GM19467 (cell line): ENCODE measurements around the gene CALD1.
A peak's percentile ranks its signal among the peaks of the same experiment; 100 is the strongest.

Experiments
- ATAC-seq: cut with Tn5 transposase; IDR thresholded peaks from one replicate; pipeline ENCODE4 v1.9.1; 2021; ENCODE audit warnings: mild to moderate bottlenecking, moderate library complexity; ENCODE audit not compliant: unreplicated experiment

CALD1 gene

GRCh38 chr7:134778941-134779740 lies at the start of gene CALD1:
TSS of gene CALD1 (plus strand) at chr7:134779634. CDS start at chr7:134867734, 88,100 bp downstream.
- no peak for ATAC-seq

GRCh38 chr7:134729895-134730294 lies 49.5 kb upstream of the CALD1 start:
- no peak for ATAC-seq

- ATAC-seq: no peak
Observed at GRCh38 chr7:134730411-134730829, 49.0 kb upstream of the CALD1 start.

- ATAC-seq: no peak
Observed at GRCh38 chr7:134731616-134732015, 47.8 kb upstream of the CALD1 start.

GRCh38 chr7:134732728-134733127 lies 46.7 kb upstream of the CALD1 start:
- ATAC-seq: no peak

- no peak for ATAC-seq
Observed at GRCh38 chr7:134736381-134736780, 43.1 kb upstream of the CALD1 start.

GRCh38 chr7:134737566-134738345 lies 41.7 kb upstream of the CALD1 start:
- no peak for ATAC-seq

GRCh38 chr7:134739362-134739761 lies 40.1 kb upstream of the CALD1 start:
- no peak for ATAC-seq

- no peak for ATAC-seq
Observed at GRCh38 chr7:134740376-134740775, 39.1 kb upstream of the CALD1 start.

GRCh38 chr7:134741907-134742635 lies 37.4 kb upstream of the CALD1 start:
- ATAC-seq: no peak

- no peak for ATAC-seq
Observed at GRCh38 chr7:134742688-134743350, 36.6 kb upstream of the CALD1 start.

- ATAC-seq: no peak
Observed at GRCh38 chr7:134744569-134744968, 34.9 kb upstream of the CALD1 start.

- ATAC-seq: no peak
Observed at GRCh38 chr7:134747326-134747725, 32.1 kb upstream of the CALD1 start.

GRCh38 chr7:134750083-134751062 lies 29.1 kb upstream of the CALD1 start:
- ATAC-seq: peak; percentile 80

GRCh38 chr7:134752006-134752760 lies 27.3 kb upstream of the CALD1 start:
- no peak for ATAC-seq

- no peak for ATAC-seq
Observed at GRCh38 chr7:134755422-134756022, 23.9 kb upstream of the CALD1 start.

- no peak for ATAC-seq
Observed at GRCh38 chr7:134757938-134758337, 21.5 kb upstream of the CALD1 start.

- no peak for ATAC-seq
Observed at GRCh38 chr7:134758981-134759380, 20.5 kb upstream of the CALD1 start.

- no peak for ATAC-seq
Observed at GRCh38 chr7:134761266-134761665, 18.2 kb upstream of the CALD1 start.
